MCF 10A (cell line): Measurements from ENCODE around the gene CCDC12. TPM values are rescaled to one million over a fixed set of nuclear protein-coding genes. Genes with fewer than 3 reads are reported as not detected.

Experiments used
- BruUV-seq: library from RNA; stranded (reverse); fragments of 400-500 nt; replicated peaks from 2 replicates; lab custom pipeline; 2021; lab: Mats Ljungman, UMichigan
- CTCF ChIA-PET: fragments of 300-600 bp; sonication (Branson Sonifier 250); formaldehyde crosslinking; extraction: SDS; loops from one replicate; lab custom pipeline; 2021; ENCODE audit warnings: antibody characterized with exemption, inconsistent platforms; lab: Yijun Ruan, JAX
- POLR2A ChIA-PET: fragments of 300-600, 350-650 bp; sonication (Branson Sonifier 250); formaldehyde crosslinking; extraction: SDS; loops from one replicate; lab custom pipeline; 2020; ENCODE audit warnings: antibody characterized with exemption, inconsistent platforms; lab: Yijun Ruan, JAX
- DNase-seq: peaks from one replicate; pipeline ENCODE4 v3.0.0-alpha.2; 2018; ENCODE audit not compliant: unreplicated experiment
- H3K27ac Mint-ChIP-seq: one replicate; pipeline ENCODE4 v1.8.0; 2022; ENCODE audit warnings: mild to moderate bottlenecking, low read depth, mixed read lengths; ENCODE audit not compliant: unreplicated experiment
- H3K27me3 Mint-ChIP-seq: one replicate; pipeline ENCODE4 v1.8.0; 2022; ENCODE audit warnings: mixed read lengths; ENCODE audit not compliant: insufficient read depth, unreplicated experiment
- H3K36me3 Mint-ChIP-seq: one replicate; pipeline ENCODE4 v1.8.0; 2022; ENCODE audit warnings: mild to moderate bottlenecking, moderate library complexity, mixed read lengths; ENCODE audit not compliant: insufficient read depth, unreplicated experiment
- H3K4me1 Mint-ChIP-seq: one replicate; pipeline ENCODE4 v1.8.0; 2022; ENCODE audit warnings: mixed read lengths; ENCODE audit not compliant: insufficient read depth, unreplicated experiment
- H3K4me3 Mint-ChIP-seq: one replicate; pipeline ENCODE4 v1.8.0; 2022; ENCODE audit warnings: mild to moderate bottlenecking, moderate library complexity, mixed read lengths; ENCODE audit not compliant: unreplicated experiment
- H3K9me3 Mint-ChIP-seq: one replicate; pipeline ENCODE4 v1.8.0; 2022; ENCODE audit warnings: mixed read lengths; ENCODE audit not compliant: unreplicated experiment
- intact Hi-C: fragments of 100-400 bp; cut with micrococcal nuclease; formaldehyde crosslinking; loops from 2 replicates; pipeline ENCODE4 v1.14.1; 2022
- total RNA-seq: library from RNA; stranded (reverse); gene quantifications from 2 replicates; pipeline ENCODE4 v1.2.3, GENCODE V29; 2022
- TF ChIP-seq, protein P1 (sequence below): fragments of 200-600 bp; IDR thresholded peaks from one replicate; pipeline ENCODE4 v1.8.0; 2022; ENCODE audit warnings: antibody characterized with exemption, mild to moderate bottlenecking; ENCODE audit not compliant: unreplicated experiment

The CCDC12 gene
- total RNA-seq, 1 experiment from 2014 or later, result 45.9 TPM

DNA sequence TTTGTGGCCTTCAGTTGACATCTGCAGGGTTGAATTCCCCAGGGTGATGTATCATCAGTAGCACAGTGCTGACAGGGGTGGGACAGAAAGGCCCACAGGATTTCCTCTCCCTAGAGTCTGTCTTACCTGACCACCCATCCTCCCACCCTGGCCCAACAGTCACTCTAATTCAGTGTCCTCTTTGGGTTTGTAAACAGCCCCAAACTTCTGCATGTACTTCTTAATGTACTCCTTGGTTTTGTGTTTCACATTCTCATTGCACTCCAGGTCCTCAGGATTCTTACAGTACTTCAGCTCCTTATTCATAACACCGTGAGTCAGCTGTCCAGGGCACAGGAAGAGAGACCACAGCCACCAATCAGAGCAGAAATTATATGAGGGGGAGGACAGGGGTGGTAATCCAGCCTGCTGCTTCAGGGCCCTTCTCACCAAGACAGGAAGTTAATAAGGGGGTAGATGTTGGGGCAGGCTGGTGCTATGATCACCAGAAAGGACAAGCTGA, 40.4 kb upstream of the CCDC12 start:
- H3K36me3 Mint-ChIP-seq, result peaks cover 55% of the 10 kb centered on the region
- TF ChIP-seq, protein P1, sequence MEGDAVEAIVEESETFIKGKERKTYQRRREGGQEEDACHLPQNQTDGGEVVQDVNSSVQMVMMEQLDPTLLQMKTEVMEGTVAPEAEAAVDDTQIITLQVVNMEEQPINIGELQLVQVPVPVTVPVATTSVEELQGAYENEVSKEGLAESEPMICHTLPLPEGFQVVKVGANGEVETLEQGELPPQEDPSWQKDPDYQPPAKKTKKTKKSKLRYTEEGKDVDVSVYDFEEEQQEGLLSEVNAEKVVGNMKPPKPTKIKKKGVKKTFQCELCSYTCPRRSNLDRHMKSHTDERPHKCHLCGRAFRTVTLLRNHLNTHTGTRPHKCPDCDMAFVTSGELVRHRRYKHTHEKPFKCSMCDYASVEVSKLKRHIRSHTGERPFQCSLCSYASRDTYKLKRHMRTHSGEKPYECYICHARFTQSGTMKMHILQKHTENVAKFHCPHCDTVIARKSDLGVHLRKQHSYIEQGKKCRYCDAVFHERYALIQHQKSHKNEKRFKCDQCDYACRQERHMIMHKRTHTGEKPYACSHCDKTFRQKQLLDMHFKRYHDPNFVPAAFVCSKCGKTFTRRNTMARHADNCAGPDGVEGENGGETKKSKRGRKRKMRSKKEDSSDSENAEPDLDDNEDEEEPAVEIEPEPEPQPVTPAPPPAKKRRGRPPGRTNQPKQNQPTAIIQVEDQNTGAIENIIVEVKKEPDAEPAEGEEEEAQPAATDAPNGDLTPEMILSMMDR, result no peak
- no peak overlapping the region for H3K27ac Mint-ChIP-seq
- H3K4me1 Mint-ChIP-seq, result peaks cover 9% of the 10 kb centered on the region
- H3K4me3 Mint-ChIP-seq, result no peak overlapping the region
- no peaks in the 10 kb centered on the region for H3K27me3 Mint-ChIP-seq
- no peaks in the 10 kb centered on the region for H3K9me3 Mint-ChIP-seq
- DNase-seq, result peak; percentile 36
- intact Hi-C loops, result no loop called here
- no TSS peak for BruUV-seq
- ChIA-PET CTCF (no interaction called here), POLR2A (interaction anchor here (0.6 kb wide), 1 partner anchor 130 kb away, joined by 4 read pairs; no protein-coding TSS in a partner anchor)

DNA sequence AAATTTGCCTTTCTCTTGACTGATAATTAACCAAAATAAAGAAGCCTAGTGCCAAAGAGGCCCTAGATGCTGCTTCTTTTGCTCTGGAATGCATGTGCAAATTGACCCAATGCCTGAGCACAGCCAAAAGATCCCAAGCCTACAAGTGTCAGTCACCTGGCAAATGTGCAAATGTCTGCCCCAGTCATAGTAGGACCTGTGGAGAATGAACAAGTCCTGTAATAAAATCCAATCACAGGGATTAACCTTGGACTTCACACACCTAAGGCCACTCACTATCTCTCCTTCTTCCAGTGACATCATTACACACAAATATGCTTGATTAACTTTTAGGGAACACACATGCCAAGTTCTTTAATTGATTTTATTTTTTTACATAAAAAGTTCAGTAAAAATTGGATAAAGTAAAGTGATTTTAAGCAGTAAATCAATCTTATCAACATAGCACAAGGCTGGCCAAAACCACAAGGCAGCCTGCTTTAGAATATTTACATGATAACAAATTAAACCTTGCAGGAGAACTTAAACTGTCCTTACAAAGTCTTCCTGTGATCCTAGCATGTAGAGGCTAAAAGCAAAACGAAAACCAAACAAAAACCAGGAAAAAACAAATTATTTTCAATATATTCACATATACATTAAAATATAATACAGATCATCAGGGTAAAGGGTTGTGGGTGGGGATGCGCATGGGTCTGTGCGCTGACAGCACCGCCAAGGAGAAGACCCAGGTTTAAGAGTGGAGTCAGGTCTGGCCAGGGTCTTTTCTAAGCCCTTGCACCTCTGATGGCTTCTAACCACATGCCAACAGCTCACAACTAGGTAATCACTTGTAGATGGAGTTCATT, 39.8 kb upstream of the CCDC12 start:
- peaks cover 9% of the 10 kb centered on the region for H3K4me1 Mint-ChIP-seq

DNA sequence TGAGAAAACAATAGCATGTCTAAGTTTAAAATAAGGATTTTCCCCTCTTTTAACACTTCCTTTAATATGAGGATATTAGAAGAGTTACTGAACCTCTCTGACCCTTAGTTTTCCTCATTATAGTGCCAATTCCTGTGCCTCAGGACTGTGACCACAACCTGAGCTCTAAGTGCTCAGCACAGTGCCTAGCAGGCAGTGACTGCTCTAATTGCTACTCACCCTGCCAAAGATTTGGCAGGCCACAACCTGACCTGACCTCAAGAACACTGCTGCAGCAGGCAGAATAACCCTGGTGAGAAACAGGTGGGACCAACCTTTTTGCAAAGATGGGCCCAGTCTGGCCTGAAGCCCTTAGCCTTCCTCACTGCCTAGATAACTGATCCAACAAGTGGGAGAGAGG, 38.6 kb upstream of the CCDC12 start:
- DNase-seq, result no peak
- no TSS peak for BruUV-seq
- CTCF ChIA-PET, result interaction anchor here (0.6 to 0.7 kb wide), 2 partner anchors 13 to 1069 kb away, joined by 3 to 4 read pairs; no protein-coding TSS in a partner anchor
- TF ChIP-seq, protein P1, result no peak
- Mint-ChIP-seq H3K9me3 (no peaks in the 10 kb centered on the region), H3K27ac (no peak overlapping the region), H3K27me3 (no peaks in the 10 kb centered on the region), H3K4me3 (no peak overlapping the region), H3K4me1 (peaks cover 9% of the 10 kb centered on the region), H3K36me3 (peaks cover 68% of the 10 kb centered on the region)
- POLR2A ChIA-PET, result interaction anchor here (0.7 kb wide), 1 partner anchor 151 kb away, joined by 3 read pairs; no protein-coding TSS in a partner anchor
- intact Hi-C loops, result no loop called here

More for the DNA sequence above, 39.8 kb upstream of the CCDC12 start:
- H3K9me3 Mint-ChIP-seq, result no peaks in the 10 kb centered on the region
- H3K27me3 Mint-ChIP-seq, result no peaks in the 10 kb centered on the region
- no peak for DNase-seq
- H3K4me3 Mint-ChIP-seq, result no peak overlapping the region
- TSS peak; percentile 72 for BruUV-seq
- ChIA-PET POLR2A (interaction anchor here (0.8 kb wide), 1 partner anchor 12 kb away, joined by 3 read pairs; no protein-coding TSS in a partner anchor), CTCF (no interaction called here)
- no peak overlapping the region for H3K27ac Mint-ChIP-seq
- TF ChIP-seq, protein P1, result no peak
- H3K36me3 Mint-ChIP-seq, result peaks cover 59% of the 10 kb centered on the region
- intact Hi-C loops, result no loop called here

DNA sequence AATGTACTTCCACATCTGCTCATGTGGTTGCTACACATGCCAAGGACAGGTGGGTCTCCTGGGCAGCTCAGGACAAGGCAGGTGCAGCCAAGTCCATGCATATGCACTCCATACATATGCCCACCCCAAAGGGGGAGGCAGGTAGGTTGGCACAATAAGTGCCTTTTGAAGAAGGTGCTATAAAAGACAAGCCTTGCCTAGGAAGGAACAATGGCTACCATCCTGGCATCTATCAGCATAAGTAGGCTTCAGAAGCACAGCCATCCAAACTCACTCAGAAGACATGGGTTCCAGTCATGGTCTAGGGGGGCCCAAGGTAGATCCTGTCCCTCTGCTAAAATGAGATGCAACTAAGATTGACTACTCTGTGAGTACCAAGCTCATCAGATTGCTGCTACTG, 37.5 kb upstream of the CCDC12 start:
- BruUV-seq, result no TSS peak
- Mint-ChIP-seq H3K9me3 (no peaks in the 10 kb centered on the region), H3K4me3 (no peak overlapping the region), H3K36me3 (peaks cover 57% of the 10 kb centered on the region), H3K4me1 (peaks cover 4% of the 10 kb centered on the region), H3K27ac (no peak overlapping the region), H3K27me3 (no peaks in the 10 kb centered on the region)
- ChIA-PET CTCF (interaction anchor here (0.7 kb wide), 1 partner anchor 312 kb away, joined by 3 read pairs; no protein-coding TSS in a partner anchor), POLR2A (no interaction called here)
- no peak for DNase-seq
- TF ChIP-seq, protein P1, result no peak
- intact Hi-C loops, result no loop called here
